ENCODE results near the gene UCK2. TPM values are rescaled to one million over a fixed set of nuclear protein-coding genes. Genes with fewer than 3 reads are reported as not detected.
"Not testable (repeated sequence)": the region's sequence is repeated elsewhere in the genome, so short reads cannot be mapped to it uniquely, and the experiment has no call there.

UCK2 gene
- 19.6 and 22.8 TPM in 2 replicates for total RNA-seq

DNA sequence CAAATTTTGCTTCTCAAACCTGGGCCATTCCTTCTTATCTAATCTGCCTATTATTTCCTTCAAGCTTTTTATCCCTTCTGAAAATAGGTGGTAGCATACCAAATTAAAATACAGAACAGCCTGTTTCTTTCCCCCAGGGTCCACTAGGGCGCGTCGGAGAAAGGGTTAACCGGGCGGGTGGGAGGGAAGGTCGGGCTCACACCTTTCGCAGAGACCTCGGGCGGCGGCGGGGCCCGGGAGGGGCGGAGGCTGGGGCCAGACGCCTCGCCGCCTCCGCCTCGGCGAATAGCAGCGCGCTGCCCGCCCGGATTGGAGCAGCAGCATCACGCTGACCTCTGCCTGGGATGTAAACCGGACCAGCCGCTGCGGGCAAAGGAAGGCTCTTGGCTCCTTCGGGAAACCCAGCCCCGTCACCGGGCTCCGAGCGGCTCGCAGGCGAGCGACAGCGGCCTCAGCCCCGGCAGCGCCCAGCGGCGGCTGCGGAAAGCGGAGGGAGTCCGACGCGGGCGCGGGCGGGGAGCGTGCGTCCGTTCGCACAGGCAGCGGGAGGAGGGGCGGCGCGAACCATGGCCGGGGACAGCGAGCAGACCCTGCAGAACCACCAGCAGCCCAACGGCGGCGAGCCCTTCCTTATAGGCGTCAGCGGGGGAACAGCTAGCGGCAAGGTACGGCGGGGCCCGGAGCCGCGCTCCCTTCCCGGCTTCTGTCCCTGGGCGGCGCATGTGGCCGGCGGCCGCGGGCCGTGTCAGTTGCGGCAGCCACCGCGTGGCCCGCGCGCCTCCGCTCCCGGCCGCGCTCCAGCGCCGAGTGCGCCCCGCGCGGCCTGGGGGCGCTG is at the start of gene UCK2:
Gene UCK2 (plus strand): TSS at position 347 of the 835 bp plus-strand sequence. CDS start 220 bp downstream, at position 567.
- POLR2A ChIA-PET = interaction anchor here (1.0 to 2.2 kb wide), 3 partner anchors 48 to 59 kb away, joined by 3 to 25 read pairs (median 4); partner anchors contain the start of gene TMCO1
- intact Hi-C loops (cut with micrococcal nuclease) = loop anchor here (1.0 to 2.0 kb wide), 8 partner anchors 15 to 434 kb away; partner anchors contain the start of genes ALDH9A1, MGST3 and TMCO1
- H3K27ac Mint-ChIP-seq = peak within 1 kb of the TSS; percentile 80
- H3K9me3 Mint-ChIP-seq = no peaks in the 10 kb centered on the region
- peaks cover 3% of the 10 kb centered on the region for H3K36me3 Mint-ChIP-seq (ENCODE audit: low read depth)
- H3K4me1 Mint-ChIP-seq = peaks cover 21% of the 10 kb centered on the region
- TF ChIP-seq, protein P1, sequence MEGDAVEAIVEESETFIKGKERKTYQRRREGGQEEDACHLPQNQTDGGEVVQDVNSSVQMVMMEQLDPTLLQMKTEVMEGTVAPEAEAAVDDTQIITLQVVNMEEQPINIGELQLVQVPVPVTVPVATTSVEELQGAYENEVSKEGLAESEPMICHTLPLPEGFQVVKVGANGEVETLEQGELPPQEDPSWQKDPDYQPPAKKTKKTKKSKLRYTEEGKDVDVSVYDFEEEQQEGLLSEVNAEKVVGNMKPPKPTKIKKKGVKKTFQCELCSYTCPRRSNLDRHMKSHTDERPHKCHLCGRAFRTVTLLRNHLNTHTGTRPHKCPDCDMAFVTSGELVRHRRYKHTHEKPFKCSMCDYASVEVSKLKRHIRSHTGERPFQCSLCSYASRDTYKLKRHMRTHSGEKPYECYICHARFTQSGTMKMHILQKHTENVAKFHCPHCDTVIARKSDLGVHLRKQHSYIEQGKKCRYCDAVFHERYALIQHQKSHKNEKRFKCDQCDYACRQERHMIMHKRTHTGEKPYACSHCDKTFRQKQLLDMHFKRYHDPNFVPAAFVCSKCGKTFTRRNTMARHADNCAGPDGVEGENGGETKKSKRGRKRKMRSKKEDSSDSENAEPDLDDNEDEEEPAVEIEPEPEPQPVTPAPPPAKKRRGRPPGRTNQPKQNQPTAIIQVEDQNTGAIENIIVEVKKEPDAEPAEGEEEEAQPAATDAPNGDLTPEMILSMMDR (IDR thresholded peaks at IDR 0.05) = no peak
- H3K27me3 Mint-ChIP-seq = no peaks in the 10 kb centered on the region
- ATAC-seq (ENCODE audit: low read depth) = peak; percentile 75
- H3K4me3 Mint-ChIP-seq = peak within 1 kb of the TSS; percentile 92
- CTCF ChIA-PET = no interaction called here
- peak; percentile 70 for DNase-seq

DNA sequence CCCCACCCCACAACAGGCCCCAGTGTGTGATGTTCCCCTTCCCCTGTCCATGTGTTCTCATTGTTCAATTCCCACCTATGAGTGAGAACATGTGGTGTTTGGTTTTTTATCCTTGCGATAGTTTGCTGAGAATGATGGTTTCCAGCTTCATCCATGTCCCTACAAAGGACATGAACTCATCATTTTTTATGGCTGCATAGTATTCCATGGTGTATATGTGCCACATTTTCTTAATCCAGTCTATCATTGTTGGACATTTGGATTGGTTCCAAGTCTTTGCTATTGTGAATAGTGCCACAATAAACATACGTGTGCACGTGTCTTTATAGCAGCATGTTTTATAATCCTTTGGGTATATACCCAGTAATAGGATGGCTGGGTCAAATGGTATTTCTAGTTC is 49.2 kb upstream of the UCK2 start:
- H3K27me3 Mint-ChIP-seq; POLR2A ChIA-PET; DNase-seq; H3K27ac Mint-ChIP-seq; intact Hi-C loops (cut with micrococcal nuclease); ATAC-seq (ENCODE audit: low read depth); H3K9me3 Mint-ChIP-seq; CTCF ChIA-PET; H3K4me1 Mint-ChIP-seq; H3K4me3 Mint-ChIP-seq: not testable (repeated sequence)
- peaks cover 14% of the 10 kb centered on the region for H3K36me3 Mint-ChIP-seq (ENCODE audit: low read depth)

DNA sequence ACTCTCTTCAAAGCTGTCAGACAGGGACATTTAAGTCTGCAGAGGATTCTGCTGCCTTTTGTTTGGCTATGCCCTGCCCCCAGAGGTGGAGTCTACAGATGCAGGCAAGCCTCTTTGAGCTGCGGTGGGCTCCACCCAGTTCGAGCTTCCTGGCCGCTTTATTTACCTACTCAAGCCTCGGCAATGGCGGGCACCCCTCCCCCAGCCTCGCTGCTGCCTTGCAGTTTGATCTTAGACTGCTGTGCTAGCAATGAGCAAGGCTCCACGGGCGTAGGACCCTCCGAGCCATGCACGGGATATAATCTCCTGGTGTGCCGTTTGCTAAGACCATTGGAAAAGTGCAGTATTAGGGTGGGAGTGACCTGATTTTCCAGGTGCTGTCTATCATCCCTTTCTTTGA is 43.9 kb upstream of the UCK2 start:
- intact Hi-C loops (cut with micrococcal nuclease); H3K4me3 Mint-ChIP-seq; H3K4me1 Mint-ChIP-seq; POLR2A ChIA-PET; H3K27ac Mint-ChIP-seq; ATAC-seq (ENCODE audit: low read depth); H3K9me3 Mint-ChIP-seq; DNase-seq; CTCF ChIA-PET; H3K27me3 Mint-ChIP-seq; H3K36me3 Mint-ChIP-seq (ENCODE audit: low read depth): not testable (repeated sequence)

DNA sequence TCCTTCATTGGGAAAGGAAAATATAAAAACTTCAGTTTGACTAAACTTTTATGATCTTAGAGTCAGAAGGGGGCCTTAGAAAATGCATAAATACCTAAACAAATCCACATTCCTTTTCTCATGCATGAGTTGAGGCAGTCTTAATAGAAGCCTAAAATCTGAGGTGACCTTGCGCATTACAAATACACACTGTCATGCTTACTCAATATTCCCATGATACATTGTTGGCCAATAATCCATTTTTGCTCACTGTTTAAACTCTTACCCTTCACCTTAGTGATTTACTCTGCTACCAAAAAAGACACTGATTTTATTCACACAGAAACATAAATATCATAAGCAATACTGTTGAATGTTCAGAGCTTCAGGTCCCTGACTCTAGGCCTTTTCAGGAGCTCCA is 39.7 kb upstream of the UCK2 start:
- ATAC-seq (ENCODE audit: low read depth) = no peak

DNA sequence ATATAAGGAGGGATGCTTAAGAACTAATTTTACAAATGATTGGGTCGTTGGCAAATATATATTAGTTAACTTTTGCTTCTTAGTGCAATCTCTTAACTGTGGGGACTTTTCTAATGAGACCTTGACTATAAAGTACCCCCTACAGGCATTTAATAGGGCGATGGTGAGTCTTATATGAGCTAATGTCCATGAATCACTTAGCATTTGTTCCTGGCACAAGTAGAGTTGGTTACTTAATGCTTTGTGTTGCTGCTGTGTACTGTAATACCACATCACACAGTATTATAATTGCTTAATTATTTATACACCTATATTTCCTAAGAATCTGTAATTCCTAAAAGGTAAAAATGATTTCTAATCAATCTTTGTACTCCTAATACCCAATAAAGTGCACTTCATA is 33.5 kb upstream of the UCK2 start:
- DNase-seq = no peak
- CTCF ChIA-PET = no interaction called here
- H3K27me3 Mint-ChIP-seq = peaks cover 7% of the 10 kb centered on the region

More for the DNA sequence above, 39.7 kb upstream of the UCK2 start:
- ChIA-PET POLR2A (interaction anchor here (0.6 kb wide), 1 partner anchor 1317 kb away, joined by 5 read pairs; no protein-coding TSS in a partner anchor), CTCF (no interaction called here)
- Mint-ChIP-seq H3K4me1 (no peaks in the 10 kb centered on the region), H3K27me3 (peaks cover under 1% of the 10 kb centered on the region), H3K27ac (no peak overlapping the region), H3K4me3 (no peak overlapping the region), H3K9me3 (peaks cover 6% of the 10 kb centered on the region), H3K36me3 (ENCODE audit: low read depth) (peaks cover 2% of the 10 kb centered on the region)
- intact Hi-C loops (cut with micrococcal nuclease) = no loop called here
- no peak for DNase-seq
- TF ChIP-seq, protein P1 (IDR thresholded peaks at IDR 0.05) = no peak

DNA sequence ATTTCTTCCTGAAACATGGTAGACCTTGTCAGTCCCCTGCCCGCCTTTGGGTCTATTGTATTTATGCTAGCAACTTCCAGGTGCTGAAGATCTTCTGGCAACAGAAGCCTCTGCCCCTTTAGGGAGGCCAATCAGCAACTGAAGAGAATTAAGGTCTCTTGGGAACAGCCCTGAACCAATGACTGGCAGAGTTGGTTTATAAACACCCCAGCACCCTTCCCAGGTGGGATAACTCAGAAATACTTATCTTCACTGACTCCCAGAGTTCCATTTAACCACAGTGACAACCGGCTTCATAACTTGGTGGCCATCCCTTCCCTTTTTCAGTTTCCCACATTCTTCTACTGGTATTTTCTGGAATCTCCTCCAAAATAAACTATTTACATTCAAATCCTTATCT is 31.5 kb upstream of the UCK2 start:
- ATAC-seq (ENCODE audit: low read depth) = no peak
- H3K4me1 Mint-ChIP-seq = no peaks in the 10 kb centered on the region
- H3K4me3 Mint-ChIP-seq = no peak overlapping the region
- POLR2A ChIA-PET = no interaction called here
- peaks cover 5% of the 10 kb centered on the region for H3K9me3 Mint-ChIP-seq
- H3K36me3 Mint-ChIP-seq (ENCODE audit: low read depth) = no peaks in the 10 kb centered on the region
- TF ChIP-seq, protein P1 (IDR thresholded peaks at IDR 0.05) = no peak
- intact Hi-C loops (cut with micrococcal nuclease) = no loop called here
- CTCF ChIA-PET = no interaction called here
- no peak for DNase-seq
- H3K27ac Mint-ChIP-seq = no peak overlapping the region
- peaks cover 7% of the 10 kb centered on the region for H3K27me3 Mint-ChIP-seq

More for the DNA sequence above, 33.5 kb upstream of the UCK2 start:
- H3K4me3 Mint-ChIP-seq = no peak overlapping the region
- no peak overlapping the region for H3K27ac Mint-ChIP-seq
- H3K36me3 Mint-ChIP-seq (ENCODE audit: low read depth) = no peaks in the 10 kb centered on the region
- no peaks in the 10 kb centered on the region for H3K9me3 Mint-ChIP-seq
- TF ChIP-seq, protein P1 (IDR thresholded peaks at IDR 0.05) = no peak
- ATAC-seq (ENCODE audit: low read depth) = no peak
- no peaks in the 10 kb centered on the region for H3K4me1 Mint-ChIP-seq
- intact Hi-C loops (cut with micrococcal nuclease) = no loop called here
- POLR2A ChIA-PET = interaction anchor here (0.6 kb wide), 1 partner anchor 25 kb away, joined by 3 read pairs; no protein-coding TSS in a partner anchor
